HL-60/S4 treated with phorbol 12-myristate 13-acetate at 8.2 ng/mL for 4 days and 3 days (cell line): Measurements from ENCODE around the gene MTURN.
"Not testable (repeated sequence)": the region's sequence is repeated elsewhere in the genome, so short reads cannot be mapped to it uniquely, and the experiment has no call there.

Experiments used
- in situ Hi-C: fragments of 300-500 bp; cut with MboI; formaldehyde crosslinking; loops from 2 replicates; pipeline ENCODE4 v1.15.0; 2022; ENCODE audit warnings: low sequenced_read_pairs

The MTURN gene

DNA sequence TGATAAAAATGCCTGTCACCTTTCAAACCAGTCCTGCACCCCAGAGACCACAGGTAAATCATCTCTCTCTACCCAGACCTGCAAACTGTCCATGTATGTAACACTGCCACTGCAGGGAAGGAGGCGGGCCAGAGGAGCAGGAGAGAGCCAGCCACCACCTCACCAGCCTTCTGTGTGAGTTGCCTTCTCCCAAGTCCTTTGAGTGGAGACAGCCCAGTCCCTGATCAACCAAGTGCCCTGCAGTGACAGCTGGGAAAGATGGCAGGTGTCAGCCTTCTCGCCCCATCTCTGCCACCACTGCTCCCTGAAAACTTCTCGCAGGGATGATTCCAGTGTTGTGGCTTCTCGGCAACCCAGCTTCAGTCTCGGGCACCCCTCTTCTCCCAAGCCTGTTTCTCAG lies 42.4 kb downstream of the MTURN start:
- in situ Hi-C loops, result no loop called here

DNA sequence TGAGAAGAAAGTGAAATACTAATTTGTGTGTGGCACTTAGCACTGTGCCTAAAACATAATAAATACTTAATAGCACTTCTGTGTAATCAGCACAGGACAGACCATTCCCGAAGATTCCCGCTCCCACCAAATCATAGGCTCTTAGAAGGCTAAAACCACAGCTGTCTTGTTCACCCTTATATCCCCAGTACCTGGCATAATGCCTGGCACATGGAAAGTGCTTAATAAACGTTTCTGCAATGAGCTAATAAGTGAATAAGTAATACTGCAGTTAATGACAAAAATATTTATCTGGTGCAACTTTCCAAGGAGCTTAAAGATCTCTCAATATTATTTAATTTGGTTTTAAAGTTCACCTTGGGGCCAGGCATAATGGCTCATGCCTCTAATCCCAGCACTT lies 43.2 kb downstream of the MTURN start:
- in situ Hi-C loops, result no loop called here

DNA sequence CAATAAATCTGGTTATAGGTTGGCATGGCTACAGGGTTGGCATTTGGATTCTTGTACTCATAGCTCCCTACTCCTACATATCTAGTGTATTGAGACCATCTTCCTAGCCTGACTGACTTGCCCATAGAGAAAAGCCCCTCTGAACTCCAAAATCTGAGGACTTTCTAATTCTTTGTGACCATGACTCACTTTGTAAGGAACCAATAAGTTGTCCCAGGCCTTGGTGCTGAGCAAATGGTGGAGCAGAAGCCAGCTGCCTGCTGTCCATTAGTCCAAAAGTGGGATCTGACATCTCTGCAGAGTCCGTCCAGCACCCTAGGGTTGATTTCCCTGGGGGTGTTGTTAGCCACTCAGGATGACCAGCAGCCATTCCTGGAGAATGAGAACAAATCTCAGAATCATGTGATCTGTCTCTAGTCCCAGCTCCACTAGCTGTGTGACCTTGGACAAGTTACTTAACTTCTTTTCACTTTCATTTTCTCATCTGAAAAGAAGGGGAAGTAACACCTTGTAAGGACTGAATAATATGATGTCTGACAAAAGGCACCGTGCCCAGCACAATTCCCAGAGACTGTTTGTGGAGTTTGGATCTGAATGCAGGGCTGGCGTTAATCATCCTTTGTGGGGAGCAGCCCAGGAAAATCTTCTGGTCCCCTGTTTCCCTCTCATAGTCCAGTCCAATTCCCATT lies 44.1 kb downstream of the MTURN start:
- in situ Hi-C loops, result no loop called here

DNA sequence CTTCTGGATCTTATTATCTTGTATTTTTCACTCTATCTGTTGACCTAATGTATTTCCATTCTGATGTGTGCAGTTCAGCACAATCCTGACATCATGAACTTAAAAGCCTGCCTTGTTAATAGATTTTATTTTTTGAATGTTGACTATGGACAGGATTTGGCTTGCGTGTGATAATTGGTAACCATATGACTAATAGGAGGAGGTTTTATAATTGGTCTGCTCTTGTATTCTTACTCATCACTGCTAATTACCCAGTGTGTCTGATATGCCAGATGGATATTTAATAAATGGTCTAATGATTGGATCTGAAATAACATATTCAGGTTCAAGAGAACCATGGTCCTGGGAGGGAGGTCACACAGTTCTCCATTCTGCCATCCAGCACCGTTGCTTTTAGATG lies 45.9 kb downstream of the MTURN start:
- in situ Hi-C loops, result no loop called here

DNA sequence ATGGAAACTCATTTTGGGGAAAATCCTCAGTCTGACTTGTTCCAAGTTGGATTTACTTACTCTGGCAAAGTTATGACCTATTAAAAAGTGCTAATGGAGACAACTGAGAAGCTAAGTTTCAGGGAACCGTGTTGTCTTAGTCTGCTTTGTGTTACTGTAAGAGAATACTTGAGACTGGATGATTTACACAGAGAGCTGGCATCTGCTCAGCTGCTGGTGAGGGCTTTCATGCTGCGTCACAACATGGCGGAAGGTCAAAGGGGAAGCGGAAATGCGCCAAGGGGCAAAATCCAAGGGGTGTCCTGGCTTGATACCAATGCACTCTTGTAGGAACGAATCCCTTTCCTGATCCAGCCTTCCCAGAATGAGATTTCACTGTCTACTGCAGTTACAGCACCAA lies 46.4 kb downstream of the MTURN start:
- in situ Hi-C loops, result no loop called here

DNA sequence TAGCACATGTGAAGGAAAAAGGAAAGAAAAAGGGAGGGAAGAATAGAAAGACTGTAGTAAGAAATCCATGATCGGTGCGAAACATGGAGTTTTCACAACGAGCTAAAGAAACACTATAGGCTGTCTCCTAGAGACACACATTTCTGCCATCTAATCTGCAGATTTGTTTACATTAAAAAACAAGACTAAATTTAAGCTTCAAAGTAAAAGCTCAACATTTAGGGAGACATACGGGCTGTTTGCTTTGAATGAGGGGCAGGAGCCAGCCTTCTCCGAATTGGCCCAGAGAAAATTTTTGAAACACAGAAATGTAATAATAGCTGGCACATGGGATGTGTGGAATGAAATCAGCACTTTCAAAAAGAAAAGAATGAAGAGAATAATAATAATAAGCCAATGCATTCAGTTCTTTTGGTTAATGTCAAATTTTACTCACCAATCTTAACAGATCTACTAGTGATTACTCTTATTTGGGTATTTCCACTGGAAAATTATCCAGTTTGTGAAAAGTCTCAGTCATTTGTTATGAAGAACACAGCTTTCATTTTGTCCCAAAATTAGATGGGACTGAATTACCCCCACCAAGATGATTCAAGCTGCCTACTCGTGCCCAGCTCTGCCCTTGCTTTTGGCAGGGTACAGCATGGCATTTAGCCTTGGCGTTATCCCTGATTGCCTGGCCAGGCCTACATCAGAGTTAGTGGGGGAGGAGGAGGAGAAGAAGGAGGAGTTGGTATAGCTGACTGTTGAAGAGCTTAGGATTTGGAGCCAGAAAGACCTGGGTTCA lies 47.1 kb downstream of the MTURN start:
- in situ Hi-C loops, result no loop called here

DNA sequence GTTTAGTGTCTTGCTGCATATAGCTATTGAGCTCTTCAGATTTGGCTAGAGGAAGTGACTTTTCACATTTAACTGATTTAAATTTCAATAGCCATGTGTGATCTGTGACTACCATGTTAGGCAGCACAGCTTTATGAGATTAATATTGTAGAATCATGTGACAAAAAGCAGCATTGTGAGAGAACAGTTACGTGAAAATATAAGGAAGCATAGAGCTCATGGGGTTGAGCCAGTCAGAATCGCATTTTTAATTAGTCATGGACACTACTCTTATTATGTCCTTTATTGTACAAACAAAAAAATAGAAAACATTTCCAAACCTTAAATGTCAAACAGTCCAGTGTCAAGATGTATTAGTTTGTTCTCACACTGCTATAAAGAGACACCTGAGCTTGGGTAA lies 48.0 kb downstream of the MTURN start:
- in situ Hi-C loops, result no loop called here

DNA sequence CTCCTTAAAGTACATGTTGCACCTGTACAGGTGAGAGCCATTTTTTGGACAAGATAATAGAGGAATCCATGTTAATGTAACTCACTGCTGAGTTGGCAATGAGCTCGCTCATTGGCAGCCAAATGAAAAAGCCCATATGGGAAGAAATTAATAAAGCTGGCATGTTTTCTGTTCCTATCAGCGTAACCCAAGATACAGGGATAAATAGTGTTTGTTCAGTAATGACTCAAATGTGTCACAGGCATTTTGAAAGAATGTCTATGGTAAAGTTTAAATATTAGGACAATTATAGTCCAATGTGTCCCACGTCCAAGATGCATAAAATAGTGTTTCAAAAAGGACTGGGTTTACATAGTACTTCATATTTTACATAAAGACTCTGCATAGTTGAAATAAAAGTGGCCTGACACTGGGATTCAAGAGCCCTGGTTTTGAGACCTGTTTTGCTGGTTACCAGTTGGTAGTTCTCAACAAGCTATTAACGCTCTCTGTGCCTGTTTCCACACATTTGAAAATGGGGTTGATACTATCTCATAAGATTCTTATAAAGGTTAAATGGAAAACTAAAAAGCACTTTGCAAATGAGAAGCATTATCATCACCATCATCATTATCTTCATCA lies 49.1 kb downstream of the MTURN start:
- in situ Hi-C loops, result no loop called here

DNA sequence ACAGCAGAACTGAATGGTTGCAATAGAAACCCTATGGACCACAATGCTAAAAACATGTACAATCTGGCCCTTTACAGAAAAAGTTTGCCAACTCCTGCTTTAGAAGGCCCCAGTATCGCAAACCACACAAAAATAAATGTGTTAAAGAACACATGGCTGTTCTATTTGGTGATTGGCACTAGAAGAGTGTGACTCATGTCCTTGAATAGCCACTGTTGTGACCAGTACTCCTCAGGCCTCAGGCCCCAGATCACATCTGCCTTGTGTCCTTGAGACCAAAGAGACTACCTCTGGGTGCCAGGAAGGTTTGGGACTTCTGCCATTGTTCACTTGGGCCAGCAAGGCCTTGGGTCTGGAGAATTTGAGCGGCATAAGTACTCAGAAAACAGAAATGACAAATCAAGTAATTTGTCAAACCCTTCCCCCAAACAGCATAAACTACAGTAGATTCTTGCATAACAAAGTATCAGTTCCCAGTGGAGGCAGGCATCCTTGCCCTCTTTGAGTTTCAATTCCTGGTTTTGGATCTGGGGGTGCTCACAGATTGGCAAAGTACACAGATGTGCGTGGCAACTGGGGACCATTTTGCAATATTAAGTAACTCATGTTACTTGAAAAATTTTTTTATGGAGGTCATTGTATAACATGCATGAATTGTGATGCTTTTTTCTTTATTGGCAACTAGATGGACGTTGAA lies 50.2 kb downstream of the MTURN start:
- in situ Hi-C loops, result no loop called here

DNA sequence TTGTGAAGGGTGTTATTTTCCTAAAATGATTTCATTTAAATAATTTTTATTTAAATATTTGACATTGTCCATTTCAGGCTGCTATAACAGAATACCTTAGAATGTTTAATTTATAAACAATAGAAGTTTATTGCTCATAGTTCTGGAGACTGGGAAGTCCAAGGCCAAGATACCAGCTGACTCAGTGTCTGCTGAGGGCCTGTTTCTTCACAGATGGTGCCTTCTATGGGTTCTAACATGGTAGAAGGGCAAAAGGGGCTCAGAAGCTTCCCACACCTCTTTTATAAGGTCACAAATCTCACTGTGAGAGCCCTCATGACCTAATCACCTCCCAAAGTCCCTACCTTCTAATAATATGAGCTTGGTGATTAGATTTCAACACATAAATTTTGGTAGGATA lies 50.7 kb downstream of the MTURN start:
- in situ Hi-C loops, result no loop called here

DNA sequence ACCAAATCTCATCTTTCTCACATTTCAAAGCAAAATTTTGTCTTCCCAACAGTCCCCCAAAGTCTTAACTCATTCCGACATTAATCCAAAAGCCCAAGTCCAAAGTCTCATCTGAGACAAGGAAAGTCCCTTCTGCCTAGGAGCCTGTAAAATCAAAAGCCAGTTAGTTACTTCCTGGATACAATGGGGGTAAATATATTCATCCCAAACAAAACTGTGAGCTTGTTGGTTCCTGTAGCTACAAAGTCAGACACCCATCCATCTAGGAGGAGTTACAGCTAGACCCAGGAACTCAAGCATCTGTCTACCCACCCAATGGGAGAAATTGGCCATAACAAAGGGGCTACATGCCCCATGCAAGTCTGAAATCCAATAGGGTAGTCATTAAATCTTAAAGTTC lies 51.9 kb downstream of the MTURN start:
- in situ Hi-C loops, result no loop called here

DNA sequence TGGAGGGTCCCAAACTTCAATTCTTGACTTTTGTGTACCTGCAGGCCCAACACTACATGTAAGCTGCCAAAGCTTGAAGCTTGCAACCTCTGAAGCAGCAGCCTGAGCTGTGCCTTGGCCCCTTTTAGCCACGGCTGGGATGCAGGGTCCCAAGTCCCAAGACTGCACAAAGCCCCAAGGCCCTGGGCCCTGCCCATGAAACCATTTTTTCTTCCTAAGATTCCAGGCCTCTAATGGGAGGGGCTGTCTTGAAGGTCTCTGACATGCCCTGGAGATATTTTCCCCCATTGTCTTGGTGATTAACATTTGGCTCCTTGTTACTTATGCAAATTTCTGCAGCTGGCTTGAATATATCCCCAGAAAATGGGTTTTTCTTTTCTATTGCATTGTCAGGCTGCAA lies 52.7 kb downstream of the MTURN start:
- in situ Hi-C loops, result no loop called here

DNA sequence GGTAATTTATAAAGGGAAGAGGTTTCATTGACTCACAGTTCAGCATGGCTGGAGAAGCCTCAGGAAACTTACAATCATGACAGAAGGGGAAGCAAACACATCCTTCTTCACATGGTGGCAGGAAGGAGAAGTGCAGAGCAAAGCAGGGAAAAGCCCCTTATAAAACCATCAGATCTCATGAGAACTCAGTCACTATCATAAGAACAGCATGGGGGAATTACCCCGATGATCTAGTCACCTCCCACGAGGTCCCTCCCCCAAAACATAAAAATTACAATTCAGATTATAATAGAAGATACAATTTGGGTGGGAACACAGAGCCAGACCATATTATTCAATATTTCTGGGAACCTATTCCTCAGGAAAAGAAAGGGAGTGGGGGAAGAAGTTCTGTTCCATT lies 53.6 kb downstream of the MTURN start:
- in situ Hi-C loops, result not testable (repeated sequence)

DNA sequence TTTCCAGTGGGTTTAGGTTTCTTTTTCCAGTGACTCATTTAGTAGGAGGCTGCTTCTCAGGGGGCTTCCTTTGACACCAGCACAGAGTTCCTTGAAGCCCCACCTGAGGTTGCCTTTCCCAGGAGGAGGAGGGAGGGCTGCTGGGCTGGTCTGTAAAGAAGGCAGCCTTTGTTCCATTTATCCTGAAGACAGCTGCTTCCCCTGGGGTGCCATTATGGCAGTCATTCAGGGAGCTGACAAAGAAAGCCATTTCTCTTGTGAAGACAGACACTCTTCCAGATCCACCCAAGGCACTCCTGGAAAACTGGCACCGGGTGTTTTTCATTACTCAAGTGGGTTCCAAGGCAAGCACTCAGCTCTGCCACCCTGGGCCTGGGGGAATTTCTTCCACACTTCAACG lies 54.0 kb downstream of the MTURN start:
- in situ Hi-C loops, result no loop called here

DNA sequence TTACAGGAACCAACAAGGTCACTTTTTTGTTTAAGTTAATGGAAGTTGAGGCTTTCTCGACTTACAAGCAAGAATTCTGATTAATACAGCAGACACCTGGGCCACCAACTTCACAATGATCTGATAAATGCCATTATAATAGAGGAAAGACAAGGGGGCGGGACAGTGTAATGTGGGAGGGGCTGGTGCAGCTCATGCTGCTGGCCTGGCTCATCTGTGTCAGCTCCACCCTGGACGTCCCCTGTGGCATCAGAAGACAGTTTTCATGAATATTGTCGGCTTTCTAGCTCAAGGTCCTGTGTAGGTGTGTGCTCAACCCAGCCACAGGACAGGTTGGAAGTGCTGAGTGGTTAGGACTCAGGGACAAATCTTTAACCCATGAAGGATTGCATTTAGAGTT lies 57.0 kb downstream of the MTURN start:
- in situ Hi-C loops, result no loop called here

DNA sequence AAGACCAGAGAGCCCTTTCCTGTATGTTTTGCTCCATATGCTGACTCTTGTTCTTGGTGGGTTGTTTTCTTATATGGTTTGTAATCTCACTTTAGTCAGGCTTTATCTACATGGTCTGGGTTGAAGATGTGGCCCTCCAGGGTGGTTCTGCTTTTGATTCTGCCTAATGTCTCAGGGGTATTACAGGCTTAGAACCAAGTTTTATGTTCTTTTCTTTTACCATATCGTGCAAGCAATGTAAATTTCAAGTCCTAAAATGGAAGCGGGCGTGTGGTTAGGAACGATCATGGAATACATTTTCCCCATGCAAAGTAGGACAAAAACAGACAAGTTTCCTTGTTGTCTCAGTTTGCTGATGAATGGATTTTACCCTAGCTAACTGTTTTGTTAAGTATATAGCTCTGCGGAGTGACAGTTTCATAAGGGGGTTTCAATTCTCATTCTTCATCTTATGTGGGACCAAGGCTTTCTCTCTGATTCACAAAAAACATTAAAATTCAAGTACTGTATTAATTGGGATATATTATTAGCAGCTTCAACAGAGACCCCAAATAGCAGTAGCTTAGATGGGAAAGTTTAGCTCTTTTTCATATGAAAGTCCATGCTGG lies 58.7 kb downstream of the MTURN start:
- in situ Hi-C loops, result no loop called here

DNA sequence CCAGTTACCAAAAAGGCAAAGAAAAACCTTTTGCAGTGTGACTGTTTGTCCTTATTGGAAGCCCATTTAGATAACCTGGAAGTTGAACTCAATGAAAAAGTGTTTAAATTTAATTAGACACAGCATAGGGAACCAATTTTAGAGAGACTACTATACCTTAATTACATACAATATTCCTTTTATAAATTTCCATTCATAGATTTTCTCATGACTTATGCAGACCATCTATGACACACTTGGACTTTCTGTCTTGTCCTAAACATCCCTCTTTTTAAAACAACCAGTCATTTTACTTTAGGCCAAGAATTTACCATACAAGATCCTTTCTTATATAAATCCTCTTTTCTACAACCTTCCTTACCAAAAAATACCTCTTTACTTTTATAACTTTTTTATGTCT lies 61.6 kb downstream of the MTURN start:
- in situ Hi-C loops, result no loop called here

DNA sequence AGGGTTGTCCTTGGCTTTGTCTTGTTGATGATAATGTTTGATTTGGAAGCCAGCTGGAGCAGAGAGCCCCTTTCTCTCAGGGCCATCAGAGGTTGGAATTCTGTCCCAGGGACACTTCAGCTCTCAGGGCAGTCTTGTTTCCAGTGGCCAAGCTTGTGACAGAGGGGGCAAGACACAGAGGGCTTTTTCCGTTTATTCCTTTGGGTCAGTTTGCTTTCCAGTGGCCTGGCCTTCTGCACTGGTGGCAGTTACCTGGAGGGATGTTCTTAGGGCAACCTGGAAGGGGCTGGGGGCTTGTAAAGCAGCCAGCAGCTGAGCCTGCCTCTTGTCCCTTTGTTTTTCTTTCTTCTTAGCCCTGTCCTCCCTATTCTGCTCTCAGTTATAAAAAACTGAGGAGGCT lies 62.7 kb downstream of the MTURN start:
- in situ Hi-C loops, result no loop called here

DNA sequence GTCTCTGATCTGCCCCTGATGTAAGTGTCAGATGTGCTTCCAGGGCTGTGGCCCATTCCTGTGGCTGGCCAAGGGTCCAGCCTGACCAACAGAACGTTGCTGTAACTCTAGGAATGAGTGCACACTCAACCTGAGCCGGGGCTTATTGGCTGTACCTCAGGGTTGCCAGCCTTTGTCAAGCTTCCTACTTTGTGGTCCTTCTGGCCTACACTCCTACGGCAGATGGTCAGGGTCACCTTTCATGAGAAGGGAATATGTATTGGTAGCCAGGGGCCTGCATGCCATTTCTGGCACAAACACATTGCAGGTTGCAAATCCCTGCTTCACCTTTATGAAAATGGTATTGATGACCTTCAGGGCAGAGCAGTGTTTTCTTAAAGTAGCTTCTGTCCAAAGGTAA lies 64.5 kb downstream of the MTURN start:
- in situ Hi-C loops, result no loop called here

DNA sequence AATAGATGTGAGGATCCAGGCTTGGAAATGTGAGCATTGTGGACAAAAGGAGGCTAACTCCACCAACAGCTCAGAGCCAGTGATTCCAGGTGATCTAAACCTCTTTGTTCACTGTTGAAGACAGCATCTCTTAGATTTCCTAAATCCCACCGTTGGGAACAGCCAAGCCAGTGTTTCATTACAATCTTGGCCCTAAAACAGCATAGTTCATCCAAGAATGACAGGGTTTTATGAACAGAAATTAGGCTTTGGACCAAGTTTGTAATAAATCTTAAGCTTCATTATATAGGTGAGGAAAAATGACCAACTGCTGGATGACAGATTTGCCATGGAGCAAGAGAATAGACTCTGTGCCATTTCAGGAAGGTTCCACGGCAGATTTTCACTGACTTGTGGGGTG lies 65.8 kb downstream of the MTURN start:
- in situ Hi-C loops, result no loop called here

DNA sequence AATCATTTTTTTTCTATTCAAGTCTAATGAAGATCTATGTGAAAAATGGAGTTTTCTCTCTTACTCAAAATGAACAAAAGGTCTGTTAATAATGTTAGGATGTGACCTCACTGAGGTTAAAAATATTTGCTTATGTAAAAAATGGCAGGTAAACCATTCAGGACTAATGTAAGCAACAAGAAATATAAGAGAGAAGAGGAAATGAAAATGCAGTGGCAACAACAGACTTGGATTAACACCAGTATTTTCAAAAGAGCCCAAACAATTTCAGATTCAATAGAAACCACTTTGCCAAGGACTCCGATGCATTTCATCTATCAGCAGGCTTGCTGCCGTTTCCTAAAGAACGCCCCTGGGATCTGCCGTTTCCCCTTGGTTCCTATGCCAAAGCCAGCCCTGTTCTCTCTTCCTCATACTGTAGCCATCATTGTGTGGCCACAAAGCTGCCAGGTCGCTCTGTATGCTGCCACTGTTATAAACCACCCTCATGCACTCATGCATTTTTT lies 66.4 kb downstream of the MTURN start:
- in situ Hi-C loops, result no loop called here
